Esophagus muscularis mucosa (tissue), 4 donors: ENCODE measurements around the gene MPRIP. TPM values are rescaled to one million over a fixed set of nuclear protein-coding genes. Genes with fewer than 3 reads are reported as not detected.
"Not testable (repeated sequence)": the region's sequence is repeated elsewhere in the genome, so short reads cannot be mapped to it uniquely, and the experiment has no call there.

ENCODE experiments used
- DNase-seq: peaks from one replicate; pipeline ENCODE4 v3.0.0-alpha.2; 2017; ENCODE audit errors: extremely low spot score
- H3K27ac ChIP-seq, 4 donors: fragments of 200-600 bp; sonication (generic); replicated peaks in 1 of 4; 1 replicate in 3 of 4; 2 replicates in 1 of 4; pipeline ENCODE4 v1.5.1; 2016 to 2019; ENCODE audit warnings: mild to moderate bottlenecking in 1 of 4
- H3K27me3 ChIP-seq, 4 donors: fragments of 200-600 bp; sonication (generic); one replicate each; pipeline versions ENCODE4 v1.5.1 to v1.6.0; 2016 to 2019
- H3K36me3 ChIP-seq, 4 donors: fragments of 200-600 bp; sonication (generic); one replicate each; pipeline ENCODE4 v1.5.1; 2016 to 2019
- H3K4me1 ChIP-seq, 4 donors: fragments of 200-600 bp; sonication (generic); one replicate each; pipeline ENCODE4 v1.5.1; 2016 to 2019
- H3K4me3 ChIP-seq, 4 donors: fragments of 200-600 bp; sonication (generic); 1 replicate in 2 of 4; 2 replicates in 2 of 4; pipeline ENCODE4 v1.5.1; 2016 to 2019; ENCODE audit warnings: mild to moderate bottlenecking in 4 of 4, moderate library complexity in 1 of 4
- H3K9me3 ChIP-seq, 4 donors: fragments of 200-600 bp; sonication (generic); 1 replicate in 3 of 4; 2 replicates in 1 of 4; pipeline ENCODE4 v1.5.1; 2016 to 2019
- EP300 ChIP-seq: sonication (generic); formaldehyde crosslinking; IDR thresholded peaks from one replicate; pipeline ENCODE4 v1.6.1; 2017; ENCODE audit warnings: antibody characterized with exemption
- POLR2A ChIP-seq: fragments of 450-650 bp; IDR thresholded peaks from one replicate; pipeline ENCODE4 v1.6.1; 2017; ENCODE audit warnings: antibody characterized with exemption, moderate library complexity, mild to moderate bottlenecking, low read depth
- POLR2AphosphoS5 ChIP-seq, 2 donors: sonication (generic); formaldehyde crosslinking; IDR thresholded peaks; one replicate each; pipeline ENCODE4 v1.6.1; 2017; ENCODE audit warnings: antibody characterized with exemption in 2 of 2
- WGBS: methylation state at CpG from one replicate; pipeline ENCODE4 v1.1.5; 2018; 5-methylcytosine and 5-hydroxymethylcytosine counted together
- intact Hi-C: fragments of 100-400 bp; cut with DNase I; formaldehyde crosslinking; loops from one replicate; pipeline ENCODE4 v1.15.1; 2023
- total RNA-seq, 4 donors: library from RNA; depleted of rRNA; stranded (reverse); fragments of >200 nt; gene quantifications; one replicate each; pipeline versions ENCODE4 v1.1.0 to v1.2.1, GENCODE V29; 2016
- TF ChIP-seq, protein P1 (sequence below), 3 experiments: fragments of 200-600 bp in 2 of 3; fragments of 450-650 bp in 1 of 3; sonication (generic) in 2 of 3; IDR thresholded peaks; one replicate each; pipeline ENCODE4 v1.5.1; 2017 to 2019; ENCODE audit warnings: antibody characterized with exemption in 3 of 3, mild to moderate bottlenecking in 2 of 3, moderate library complexity in 1 of 3

The MPRIP gene
- total RNA-seq, 4 donors from 2014 or later, result 108 to 194 (median 129) TPM

DNA sequence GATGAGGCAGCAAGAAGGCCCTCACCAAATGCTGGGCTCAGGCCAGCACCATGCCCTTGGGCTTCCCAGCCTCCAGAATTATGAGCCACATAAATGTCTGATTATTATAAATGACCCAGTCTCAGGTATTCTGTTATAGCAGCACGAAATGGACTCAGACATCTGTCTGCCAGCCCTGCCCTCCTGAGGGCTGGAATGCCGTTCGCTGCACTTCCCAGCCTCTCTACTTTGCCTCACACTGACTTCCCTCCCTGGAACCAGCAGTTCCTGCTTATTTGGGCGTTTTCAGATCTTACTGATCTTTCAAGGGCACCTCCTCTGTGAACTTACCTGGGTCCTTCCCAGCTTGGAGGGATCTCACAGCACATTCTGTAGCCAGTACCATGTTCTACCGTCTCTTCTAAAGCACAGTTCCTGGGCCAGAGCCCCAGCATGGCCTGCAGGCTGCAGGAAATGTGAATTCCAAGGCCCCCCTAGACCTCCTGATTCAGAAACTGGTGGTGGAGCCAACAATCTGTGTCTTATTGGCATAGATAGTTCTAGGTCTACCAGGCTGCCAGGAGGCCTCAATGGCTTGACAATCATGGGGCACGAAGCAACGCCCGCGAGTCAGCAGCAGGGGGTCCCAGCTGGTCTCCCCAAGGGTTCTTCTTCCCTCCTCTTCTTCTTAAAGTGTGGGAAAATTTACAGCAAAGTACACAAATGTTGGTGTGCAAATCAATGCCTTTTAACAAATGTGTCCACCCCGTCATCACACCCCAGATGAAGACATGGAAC, 33.4 kb upstream of the MPRIP start:
- H3K4me1 ChIP-seq, H3K4me3 ChIP-seq, H3K9me3 ChIP-seq, DNase-seq, H3K27ac ChIP-seq, H3K27me3 ChIP-seq, H3K36me3 ChIP-seq: not testable (repeated sequence)
- intact Hi-C loops, result loop anchor here (10.0 kb wide), 2 partner anchors 146 to 306 kb away; no protein-coding TSS in a partner anchor
- WGBS, result 93% methylated on average over 9 of the region's 10 CpGs

DNA sequence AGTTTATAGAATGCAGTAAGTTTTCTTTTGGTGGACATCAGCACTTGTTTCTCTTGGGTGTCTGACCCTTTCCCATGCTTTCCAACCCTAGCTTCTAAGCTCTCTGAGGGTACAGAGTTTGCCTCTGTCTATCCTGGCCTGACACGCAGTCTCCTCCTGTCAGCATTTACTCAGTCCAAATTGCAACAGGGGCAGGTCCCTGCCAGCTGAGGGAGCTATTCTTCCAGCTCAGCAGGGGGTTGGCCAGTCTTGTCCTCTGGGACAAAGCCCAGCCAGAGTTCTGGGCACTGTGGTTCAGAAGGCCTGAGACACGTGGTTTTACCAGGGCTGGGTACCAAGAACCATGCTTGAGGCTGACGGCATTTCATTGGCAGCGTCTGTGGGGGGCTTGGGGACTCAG, 32.3 kb upstream of the MPRIP start:
- H3K27ac ChIP-seq, H3K27me3 ChIP-seq, H3K36me3 ChIP-seq, H3K9me3 ChIP-seq, H3K4me1 ChIP-seq, H3K4me3 ChIP-seq, DNase-seq: not testable (repeated sequence)
- 56% methylated on average over 1 of the region's 4 CpGs for WGBS
- intact Hi-C loops, result loop anchor here (10.0 kb wide), 2 partner anchors 145 to 305 kb away; no protein-coding TSS in a partner anchor

DNA sequence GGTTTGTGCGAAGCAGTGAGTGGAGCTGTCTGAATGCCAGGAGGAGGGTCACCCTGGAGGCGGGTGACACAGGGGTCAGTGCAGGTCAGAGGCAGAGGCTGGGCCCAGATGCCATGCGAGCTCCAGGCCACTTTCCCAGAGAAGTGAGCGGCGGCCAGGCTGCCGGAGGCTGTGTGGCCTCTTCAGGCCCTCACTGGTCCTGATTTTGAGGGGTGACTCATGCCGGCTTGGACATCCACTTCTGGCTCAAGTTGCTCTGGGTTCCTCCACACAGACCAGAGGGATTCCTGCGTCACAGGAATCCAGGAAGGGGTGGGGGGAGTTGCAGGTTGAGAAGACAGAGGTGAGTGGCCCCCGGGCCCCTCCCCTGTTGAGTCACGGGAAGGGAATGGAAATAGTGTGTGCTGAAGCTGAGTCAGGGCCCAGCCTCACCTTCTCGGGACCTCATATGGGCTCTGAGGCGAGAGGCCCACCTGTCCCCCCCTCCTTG, 31.7 kb upstream of the MPRIP start:
- H3K27ac ChIP-seq, DNase-seq, H3K36me3 ChIP-seq, H3K4me1 ChIP-seq, H3K9me3 ChIP-seq, intact Hi-C loops, H3K4me3 ChIP-seq, H3K27me3 ChIP-seq: not testable (repeated sequence)
- no CpG with 5 or more reads among the region's 12 CpGs for WGBS

DNA sequence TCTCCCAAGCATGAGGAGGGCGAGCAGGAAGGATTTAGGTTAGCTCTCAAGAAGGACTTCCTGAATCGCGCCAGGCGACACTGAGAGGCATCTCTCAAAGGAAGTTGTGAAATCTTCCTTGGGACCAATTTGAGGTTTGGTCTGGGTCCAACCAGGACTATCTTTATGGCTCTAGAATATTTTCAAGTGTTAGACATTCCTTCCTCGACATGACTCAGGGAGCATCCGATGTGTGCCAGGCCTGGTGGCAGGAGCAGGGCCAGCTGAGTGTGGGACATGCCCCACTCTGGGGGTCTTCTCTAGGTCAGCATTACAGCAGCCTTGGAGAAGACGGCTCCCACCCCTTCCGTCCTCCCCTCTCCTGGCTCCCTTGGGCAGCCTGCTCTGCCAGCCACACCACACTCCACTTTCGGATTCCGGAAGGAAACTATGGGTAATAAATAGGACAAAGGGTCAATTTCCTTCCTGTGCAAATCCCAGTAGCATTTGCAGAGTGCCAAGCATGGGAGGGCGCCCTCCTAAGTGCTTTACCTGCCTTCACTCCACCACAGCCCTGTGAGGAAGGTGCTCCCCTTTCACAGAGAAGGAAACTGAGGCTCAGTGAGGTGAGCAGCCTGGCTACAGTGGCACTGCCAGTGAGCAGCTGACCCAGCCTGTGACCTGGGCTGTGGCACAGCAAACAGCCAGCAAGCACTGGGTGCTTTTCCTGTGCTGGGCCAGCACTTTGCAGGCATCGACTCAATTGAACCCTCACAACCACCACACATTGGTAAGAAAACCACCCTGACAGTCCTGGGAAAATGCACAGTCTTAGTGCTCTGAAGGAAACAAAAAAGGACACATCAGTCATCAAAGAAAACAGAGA, 31.0 kb upstream of the MPRIP start:
- intact Hi-C loops, H3K36me3 ChIP-seq, H3K27me3 ChIP-seq, H3K9me3 ChIP-seq, DNase-seq, H3K4me3 ChIP-seq, H3K4me1 ChIP-seq, H3K27ac ChIP-seq: not testable (repeated sequence)
- WGBS, result no CpG with 5 or more reads among the region's 12 CpGs

DNA sequence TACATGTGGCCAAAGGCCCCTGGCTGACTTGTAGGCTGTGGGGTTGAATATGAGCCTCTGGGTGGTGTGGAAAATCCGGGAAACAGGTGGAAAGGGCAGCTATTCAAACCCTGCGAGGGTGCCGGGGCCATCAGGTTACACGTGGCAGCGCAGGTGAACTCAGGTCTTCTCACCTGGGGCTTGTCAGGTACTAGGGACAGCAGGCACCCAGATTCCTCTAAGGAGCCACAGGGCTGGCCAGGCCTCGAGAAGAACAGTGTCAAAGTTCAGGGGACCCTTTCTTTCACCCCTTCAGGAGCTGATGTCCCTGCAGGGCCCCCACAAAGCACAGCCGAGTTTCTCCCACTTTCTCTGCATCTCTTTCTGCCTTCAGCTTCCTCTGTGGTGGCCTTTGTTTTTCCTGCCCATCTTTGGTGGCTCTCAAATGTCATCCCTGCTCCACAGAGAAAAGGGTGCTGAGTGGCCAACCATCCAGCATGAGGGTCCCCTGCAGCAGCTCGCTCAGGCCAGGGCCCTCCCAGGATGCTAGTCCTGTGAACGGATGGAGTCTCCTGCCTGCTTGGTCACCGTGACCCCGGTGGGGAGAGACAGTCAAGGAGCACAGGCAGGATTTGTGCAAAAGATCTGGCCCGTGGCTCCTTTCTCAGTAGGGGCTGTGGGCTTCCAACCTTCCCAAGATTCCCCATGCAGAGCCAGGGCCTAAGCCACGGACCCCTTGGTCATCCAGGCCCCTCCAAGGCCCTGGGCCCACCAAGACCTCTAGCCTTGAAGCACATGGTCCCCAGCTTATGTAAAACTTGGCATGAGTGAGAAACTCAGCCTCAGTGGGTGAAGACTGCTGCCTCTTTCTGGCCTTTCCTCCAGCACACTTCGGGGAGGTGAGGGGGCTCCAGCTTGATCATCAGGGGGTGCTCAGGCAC, 28.2 kb upstream of the MPRIP start:
- DNase-seq, H3K36me3 ChIP-seq, H3K4me3 ChIP-seq, H3K27me3 ChIP-seq, H3K4me1 ChIP-seq, H3K9me3 ChIP-seq, H3K27ac ChIP-seq, intact Hi-C loops: not testable (repeated sequence)
- 89% methylated on average over 4 of the region's 14 CpGs for WGBS

DNA sequence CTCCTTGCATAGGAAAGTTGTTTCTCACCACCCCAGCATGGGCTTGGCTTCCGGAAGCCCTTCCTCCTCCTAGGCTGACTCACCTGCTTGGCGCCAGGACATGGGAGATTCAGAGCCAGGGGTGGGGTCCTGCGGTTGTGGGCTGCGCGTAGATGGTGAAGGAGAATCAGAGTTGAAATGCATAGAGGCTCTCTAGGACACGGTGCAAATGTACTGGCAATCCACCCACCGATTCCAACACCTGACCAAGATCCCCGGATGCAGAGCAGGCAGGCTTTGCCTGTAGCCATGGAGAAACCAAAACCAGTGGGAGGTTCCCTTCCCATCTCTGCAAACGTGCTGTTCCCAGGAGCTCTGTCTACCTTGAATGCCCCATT, 27.5 kb upstream of the MPRIP start:
- 83% methylated on average over 8 of the region's 9 CpGs for WGBS
- DNase-seq, H3K4me1 ChIP-seq: not testable (repeated sequence)

DNA sequence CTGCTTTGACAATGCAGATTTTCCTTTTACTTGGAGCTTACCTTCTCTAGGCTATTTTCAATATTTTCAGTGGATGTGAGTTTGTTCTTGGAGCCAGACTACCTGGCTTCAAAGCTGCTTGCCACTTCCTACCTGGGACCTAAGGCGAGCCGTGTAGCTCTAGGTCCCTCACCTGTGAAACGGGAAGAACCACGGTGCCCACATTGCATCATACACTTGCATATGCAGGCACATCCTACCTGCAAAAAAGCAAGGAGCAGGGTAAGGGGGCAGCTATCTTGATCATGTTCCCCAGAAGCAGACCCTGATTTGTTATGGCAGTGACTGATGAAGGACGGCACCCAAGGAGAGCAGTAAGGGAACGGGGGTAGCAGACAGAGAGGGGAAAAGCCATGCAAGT, 27.0 kb upstream of the MPRIP start:
- no peaks in the 10 kb centered on the region for H3K9me3 ChIP-seq
- TF ChIP-seq, protein P1, sequence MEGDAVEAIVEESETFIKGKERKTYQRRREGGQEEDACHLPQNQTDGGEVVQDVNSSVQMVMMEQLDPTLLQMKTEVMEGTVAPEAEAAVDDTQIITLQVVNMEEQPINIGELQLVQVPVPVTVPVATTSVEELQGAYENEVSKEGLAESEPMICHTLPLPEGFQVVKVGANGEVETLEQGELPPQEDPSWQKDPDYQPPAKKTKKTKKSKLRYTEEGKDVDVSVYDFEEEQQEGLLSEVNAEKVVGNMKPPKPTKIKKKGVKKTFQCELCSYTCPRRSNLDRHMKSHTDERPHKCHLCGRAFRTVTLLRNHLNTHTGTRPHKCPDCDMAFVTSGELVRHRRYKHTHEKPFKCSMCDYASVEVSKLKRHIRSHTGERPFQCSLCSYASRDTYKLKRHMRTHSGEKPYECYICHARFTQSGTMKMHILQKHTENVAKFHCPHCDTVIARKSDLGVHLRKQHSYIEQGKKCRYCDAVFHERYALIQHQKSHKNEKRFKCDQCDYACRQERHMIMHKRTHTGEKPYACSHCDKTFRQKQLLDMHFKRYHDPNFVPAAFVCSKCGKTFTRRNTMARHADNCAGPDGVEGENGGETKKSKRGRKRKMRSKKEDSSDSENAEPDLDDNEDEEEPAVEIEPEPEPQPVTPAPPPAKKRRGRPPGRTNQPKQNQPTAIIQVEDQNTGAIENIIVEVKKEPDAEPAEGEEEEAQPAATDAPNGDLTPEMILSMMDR (IDR thresholded peaks at IDR 0.05), result no peak
- TF ChIP-seq POLR2AphosphoS5 (IDR thresholded peaks at IDR 0.05) (no peak), POLR2A (no peak), EP300 (no peak)
- intact Hi-C loops, result no loop called here
- H3K27ac ChIP-seq, result no peak overlapping the region
- WGBS, result 94% methylated on average over 6 of the region's 6 CpGs
- H3K27me3 ChIP-seq, result no peaks in the 10 kb centered on the region
- no peak overlapping the region for H3K4me3 ChIP-seq
- no peaks in the 10 kb centered on the region for H3K4me1 ChIP-seq
- DNase-seq, result no peak
- no peaks in the 10 kb centered on the region for H3K36me3 ChIP-seq

More for the DNA sequence above, 27.5 kb upstream of the MPRIP start:
- H3K27ac ChIP-seq, H3K4me3 ChIP-seq, H3K27me3 ChIP-seq, H3K9me3 ChIP-seq, H3K36me3 ChIP-seq, intact Hi-C loops: not testable (repeated sequence)

DNA sequence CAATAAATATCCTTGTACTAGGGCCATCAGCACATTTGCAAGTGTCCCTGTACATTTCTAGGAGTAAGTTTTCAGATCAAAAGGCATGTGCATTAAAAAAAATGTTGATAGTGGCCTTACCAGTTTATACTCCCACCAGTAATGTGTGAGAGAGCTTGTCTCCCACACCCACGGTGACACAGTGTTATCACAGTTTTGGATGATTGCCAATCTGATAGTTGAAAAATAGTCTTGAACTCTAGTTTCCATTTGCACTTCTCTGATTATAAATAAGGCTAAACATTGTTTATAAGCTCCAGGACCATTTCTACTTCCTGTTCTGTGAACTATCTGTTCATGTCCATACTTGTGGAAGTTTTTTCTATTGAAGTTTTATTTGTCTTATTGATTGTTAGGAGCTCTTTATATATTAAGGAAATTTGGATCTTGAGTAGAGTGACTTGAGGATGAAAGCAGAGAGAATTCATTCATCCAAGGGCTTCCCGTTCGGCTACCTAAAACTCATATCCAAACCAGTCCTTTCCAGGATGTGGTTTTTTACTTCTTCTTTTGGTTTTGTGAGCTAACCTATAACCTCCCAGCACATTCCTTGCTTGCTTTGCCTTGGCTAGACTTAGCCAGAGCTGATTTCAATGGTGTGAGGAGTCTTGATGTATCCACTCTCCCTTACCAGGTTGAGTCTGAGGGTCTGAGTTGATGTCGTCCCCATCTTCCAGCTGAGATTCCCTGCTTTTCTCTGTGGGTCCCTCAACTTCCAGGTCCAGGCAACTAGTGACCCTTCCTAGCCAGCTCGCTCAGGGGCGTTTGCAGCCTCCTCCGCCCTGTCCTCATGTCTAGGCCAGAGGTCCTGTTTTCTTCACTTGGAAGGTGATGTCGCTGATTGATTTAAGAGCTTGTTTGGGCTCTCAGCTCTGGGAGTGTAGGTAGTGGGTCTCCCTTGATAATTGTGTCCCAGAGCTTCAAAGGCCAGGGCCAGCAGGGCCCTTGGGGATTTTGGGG, 25.8 kb upstream of the MPRIP start:
- intact Hi-C loops, H3K4me3 ChIP-seq, H3K9me3 ChIP-seq, H3K27me3 ChIP-seq, H3K36me3 ChIP-seq, H3K27ac ChIP-seq, H3K4me1 ChIP-seq, DNase-seq: not testable (repeated sequence)
- WGBS, result 81% methylated on average over 8 of the region's 8 CpGs
